ENCODE results near the gene MRPS12.
"Not testable (repeated sequence)": the region's sequence is repeated elsewhere in the genome, so short reads cannot be mapped to it uniquely, and the experiment has no call there.

GRCh38 chr19:38941466-38941865, 10.7 kb downstream of the MRPS12 start:
- not testable (repeated sequence) for TF ChIP-seq CTCF (IDR thresholded peaks at IDR 0.05); ZFX (IDR thresholded peaks at IDR 0.05; ENCODE audit: borderline replicate concordance)

Measured in 22Rv1 (cell line).